ENCODE data around the gene NRCAM.

- TF ChIP-seq CTCF (IDR thresholded peaks at IDR 0.05; ENCODE audit: low read depth, low read length) = no peak
- TF ChIP-seq EZH2phosphoT487 (IDR thresholded peaks at IDR 0.05; ENCODE audit: low read depth) = no peak
These were observed 14.1 kb downstream of the NRCAM start for GRCh38 chr7:108442039-108442568.

Data from OCI-LY3 (cell line).